T47D (cell line): ENCODE results near the gene MARCKS.

Source experiments
- DNase-seq, 2 experiments: peaks; one replicate each; pipeline versions ENCODE4 v3.0.0 to v3.0.0-alpha.2; 2011 to 2012; ENCODE audit warnings: low read depth in 1 of 2, low spot score in 1 of 2
- JUND ChIP-seq: IDR thresholded peaks from 2 replicates; pipeline ENCODE4 v1.6.1; 2012; ENCODE audit warnings: low read depth
- in situ Hi-C: cut with HindIII; loops from 2 replicates; pipeline ENCODE4 v1.10.0; 2016; ENCODE audit warnings: low sequenced_read_pairs, low pct_unique_long_range_greater_than_20kb

The MARCKS gene

DNA sequence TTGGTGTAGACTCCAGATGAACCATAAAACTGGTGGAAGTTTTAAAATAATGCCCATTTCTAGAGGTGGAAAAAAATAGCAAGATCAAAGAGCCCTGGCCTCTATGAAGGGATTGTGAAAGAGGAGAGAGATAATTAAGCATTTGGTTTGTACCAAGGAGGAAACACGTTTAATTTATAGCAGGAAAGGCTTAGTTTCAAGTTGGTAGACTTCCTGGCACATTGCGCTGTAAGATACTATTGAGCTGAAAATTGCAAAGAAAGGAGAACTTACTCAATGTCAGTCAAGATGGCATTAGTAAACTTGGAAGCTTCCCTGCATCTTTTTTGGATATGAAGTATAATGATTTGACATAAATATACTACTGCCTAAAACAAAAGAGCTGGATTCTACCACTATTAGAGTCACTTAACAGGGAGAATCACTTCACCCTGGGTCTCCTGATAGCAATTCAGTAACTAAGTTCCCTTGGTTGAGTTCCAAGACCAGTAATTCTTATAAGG is 24.4 kb downstream of the MARCKS start:
- no peak for DNase-seq
- in situ Hi-C loops = no loop called here
- TF ChIP-seq JUND = no peak

DNA sequence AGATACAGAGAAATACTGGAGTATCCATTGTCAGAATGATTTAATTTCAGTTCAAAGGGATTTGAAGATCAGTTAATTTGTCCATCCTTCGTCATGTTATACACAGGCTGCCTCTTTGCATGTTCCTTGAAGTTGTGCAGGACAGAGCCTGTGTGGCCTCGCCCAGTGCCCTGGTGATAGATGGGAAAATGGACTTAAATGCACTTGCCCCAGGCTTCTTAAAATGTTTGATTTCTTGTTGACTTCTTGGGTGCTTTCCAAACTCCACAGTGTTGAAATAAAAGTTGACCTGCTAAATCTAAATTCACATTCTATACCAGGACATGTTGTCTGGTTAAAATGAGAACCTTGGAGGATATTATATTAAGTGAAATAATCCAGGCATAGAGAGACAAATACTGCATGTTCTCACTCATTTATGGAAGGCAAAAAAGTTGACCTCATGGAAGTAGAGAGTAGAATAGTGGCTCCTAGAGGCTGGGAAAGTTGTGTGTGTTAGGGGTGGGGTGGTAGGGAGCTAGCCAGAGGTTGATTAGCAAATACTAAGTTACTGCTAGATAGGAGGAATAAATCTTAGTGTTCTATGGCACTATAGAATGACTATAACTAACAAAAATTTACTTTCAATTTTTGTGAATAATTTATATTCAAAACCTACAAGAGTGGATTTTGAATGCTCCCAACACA is 25.3 kb downstream of the MARCKS start:
- in situ Hi-C loops = no loop called here
- no peak for TF ChIP-seq JUND
- DNase-seq = peak in 1 of 2 experiments; percentile 54

DNA sequence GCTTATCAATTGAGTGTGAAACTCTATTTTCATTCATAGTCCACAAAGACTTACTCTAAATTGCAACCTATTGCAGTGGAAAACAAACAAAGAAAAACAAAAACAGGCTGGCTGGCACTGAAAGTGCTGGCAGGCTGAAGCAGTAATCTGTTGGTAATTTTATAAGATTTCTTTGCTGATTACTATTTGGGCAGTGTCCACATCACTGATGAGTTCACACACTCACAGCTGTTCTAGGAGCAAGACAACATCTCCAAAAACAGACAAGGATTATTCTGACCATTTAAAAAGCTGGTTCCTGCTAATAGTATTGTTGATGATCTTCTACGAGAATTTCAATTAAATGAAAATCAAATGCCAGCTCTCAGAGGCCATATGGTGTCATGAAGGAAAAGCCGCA is 26.9 kb downstream of the MARCKS start:
- in situ Hi-C loops = no loop called here
- DNase-seq = no peak
- no peak for TF ChIP-seq JUND

DNA sequence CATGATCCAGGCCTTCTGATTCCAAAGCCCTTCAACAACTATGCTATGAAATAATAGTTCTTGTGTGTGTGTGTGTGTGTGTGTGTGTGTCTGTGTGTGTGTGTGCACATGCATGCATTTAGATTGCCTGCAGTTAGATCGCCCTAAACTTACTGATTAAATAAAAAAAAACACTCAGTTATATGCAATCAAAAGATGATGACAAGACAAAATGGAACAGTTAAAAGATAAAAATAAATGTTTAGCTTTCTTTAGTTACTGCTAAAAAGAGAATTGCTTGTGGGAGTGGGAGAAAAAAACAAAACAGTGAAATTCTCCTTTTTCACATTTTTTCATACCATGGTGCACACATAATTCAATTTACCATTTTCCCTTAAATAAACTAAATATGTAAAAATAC is 29.4 kb downstream of the MARCKS start:
- TF ChIP-seq JUND = no peak
- in situ Hi-C loops = no loop called here
- DNase-seq = no peak

DNA sequence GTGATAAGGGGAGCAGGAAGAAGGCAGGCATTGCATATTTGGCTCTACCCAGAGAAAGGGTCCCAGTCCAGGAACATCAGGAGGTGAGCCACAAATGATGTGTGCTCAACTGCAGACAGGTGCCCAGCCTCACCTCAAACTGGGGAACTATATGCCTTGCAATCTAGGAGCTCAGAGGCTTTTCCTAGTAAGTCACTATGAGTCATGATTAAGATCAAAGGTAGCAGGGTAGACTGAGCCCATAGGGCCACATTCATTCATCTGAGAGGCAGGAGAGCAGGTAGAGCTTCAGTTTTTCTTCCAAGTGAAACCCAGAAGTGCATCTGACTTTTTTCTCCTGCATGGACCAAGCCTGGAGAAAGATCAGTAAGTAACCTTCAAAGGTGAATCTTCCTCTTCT is 31.3 kb downstream of the MARCKS start:
- DNase-seq = no peak
- in situ Hi-C loops = no loop called here
- TF ChIP-seq JUND = no peak

DNA sequence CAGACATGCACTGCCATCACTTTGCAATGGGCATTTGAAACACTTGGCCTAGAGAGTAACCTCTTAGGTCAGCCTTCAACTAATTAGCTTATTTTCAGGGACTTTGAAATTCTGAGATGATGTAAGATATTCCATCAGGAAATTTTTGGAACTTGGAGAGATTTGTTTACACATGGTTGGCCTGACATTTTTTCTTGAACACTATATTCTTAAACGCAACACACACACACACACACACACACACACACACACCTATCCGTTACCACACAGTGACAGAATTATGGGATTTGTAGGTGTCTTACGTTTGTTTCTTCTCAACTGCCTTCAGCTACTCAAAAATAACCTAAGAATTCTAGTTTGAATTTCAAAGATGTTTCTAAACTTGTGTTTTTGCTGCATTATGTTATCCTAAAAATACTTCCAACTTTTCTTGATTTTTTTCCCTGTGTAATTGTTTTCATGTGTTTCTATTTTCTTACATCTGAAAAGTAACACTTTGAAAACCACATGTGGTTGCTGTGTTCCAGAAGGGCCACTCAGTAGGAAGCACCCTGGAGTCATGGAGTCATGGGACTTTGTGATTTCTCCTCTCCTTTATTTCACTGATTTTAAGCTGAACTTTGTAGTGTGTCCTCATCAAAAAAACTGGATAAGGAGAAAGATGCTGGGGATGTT is 31.9 kb downstream of the MARCKS start:
- no peak for TF ChIP-seq JUND
- in situ Hi-C loops = no loop called here
- DNase-seq = no peak

DNA sequence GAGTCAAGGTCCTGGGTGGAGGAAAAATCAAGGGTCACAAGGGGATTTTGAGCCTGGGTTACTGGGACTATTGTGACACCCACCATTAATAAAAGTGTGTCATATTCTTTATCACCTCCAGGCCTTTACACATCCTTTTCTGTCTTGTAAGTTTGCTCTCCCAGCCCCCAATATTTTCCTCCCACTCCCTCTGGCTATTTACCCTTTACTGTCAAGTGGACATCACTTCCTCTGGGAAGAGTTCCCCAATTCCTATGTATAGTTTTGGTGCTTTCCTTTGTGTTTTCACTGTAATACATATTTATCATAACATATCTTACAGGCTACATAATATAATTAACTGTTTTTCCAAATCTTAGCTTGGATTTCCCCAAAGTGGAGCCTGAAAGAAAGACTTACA is 36.3 kb downstream of the MARCKS start:
- no peak for TF ChIP-seq JUND
- DNase-seq = no peak
- in situ Hi-C loops = no loop called here

DNA sequence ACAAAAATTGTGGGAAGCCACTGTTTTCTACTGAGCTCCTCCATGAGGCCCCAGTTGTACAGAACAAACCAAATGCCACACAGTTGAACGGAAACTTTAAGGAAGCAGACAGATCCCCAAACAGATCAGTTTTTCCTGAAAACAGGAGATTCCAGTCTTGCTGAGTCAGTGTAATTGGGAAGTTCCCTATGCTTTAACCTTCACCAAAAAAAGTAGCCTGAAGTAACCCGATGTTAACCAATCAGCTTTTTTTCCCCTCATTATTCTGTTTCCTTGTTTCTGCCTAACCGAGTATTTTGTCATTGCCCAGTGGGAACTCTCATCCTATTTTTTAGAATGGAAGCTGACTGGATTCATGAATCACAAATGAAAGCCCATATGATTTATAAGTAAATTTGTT is 36.7 kb downstream of the MARCKS start:
- DNase-seq = no peak
- in situ Hi-C loops = no loop called here
- no peak for TF ChIP-seq JUND

DNA sequence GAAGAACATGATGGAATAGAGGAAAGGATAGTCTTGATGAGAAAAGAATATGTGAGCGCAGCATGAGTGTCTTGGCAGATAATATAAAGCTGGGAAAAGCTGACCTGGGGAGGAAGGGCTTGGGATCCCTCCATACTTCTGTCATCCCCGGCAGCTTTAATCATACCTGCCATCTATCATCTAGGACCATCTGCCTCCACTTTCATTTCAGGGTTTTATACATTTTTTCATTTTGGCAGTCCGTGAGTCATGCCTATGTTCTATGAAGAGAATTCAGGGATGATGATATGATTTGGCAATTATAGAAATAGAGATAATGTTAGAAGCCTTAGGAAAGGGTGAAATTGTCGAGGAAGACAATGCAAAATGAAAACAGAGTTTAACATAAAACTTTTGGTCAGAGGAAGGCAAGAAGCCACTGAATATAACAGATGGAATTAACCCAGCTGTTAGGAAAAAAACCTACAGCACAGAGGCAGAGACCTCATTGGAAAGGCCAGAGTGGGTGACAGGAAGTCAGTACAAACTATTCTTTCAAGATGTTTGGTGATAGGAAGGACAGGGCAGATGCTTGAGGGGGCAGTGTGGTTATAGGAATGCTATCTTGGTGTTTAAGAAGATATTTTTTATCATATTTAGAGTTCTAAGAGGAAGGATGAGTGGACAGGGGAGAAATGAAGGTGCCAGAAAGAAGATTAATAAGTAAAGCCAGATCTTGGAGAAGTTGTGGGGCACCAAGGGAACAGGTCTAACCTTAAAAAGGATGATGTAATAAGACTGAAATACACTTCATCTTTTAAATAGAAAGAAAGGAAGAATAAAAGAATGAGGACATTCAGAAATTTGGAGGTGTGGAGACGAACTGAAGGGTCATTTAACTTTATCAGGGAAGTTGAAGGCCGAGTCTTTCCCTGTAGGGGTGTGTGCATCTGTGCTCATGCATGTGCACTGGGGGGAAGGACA is 37.8 kb downstream of the MARCKS start:
- no peak for TF ChIP-seq JUND
- DNase-seq = no peak
- in situ Hi-C loops = no loop called here

DNA sequence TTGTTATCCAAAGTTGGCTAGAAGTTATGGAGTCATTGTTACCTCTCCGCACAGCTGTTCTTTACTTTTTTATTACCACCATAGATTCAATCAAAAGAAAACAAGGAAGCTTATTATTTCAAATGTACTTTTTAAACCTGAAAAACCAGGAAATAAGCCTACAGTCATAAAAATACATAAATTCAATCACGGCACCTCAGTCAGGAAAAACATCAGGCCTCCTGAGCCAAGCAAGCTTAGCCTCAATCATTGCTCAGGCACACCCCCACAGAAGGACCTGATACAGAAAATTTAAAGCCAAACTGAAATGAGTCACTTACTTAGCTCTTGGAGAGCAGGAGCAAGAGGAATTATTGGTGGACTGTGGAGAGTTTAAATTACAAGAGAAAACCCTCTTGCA is 44.3 kb downstream of the MARCKS start:
- in situ Hi-C loops = no loop called here
- DNase-seq = no peak

DNA sequence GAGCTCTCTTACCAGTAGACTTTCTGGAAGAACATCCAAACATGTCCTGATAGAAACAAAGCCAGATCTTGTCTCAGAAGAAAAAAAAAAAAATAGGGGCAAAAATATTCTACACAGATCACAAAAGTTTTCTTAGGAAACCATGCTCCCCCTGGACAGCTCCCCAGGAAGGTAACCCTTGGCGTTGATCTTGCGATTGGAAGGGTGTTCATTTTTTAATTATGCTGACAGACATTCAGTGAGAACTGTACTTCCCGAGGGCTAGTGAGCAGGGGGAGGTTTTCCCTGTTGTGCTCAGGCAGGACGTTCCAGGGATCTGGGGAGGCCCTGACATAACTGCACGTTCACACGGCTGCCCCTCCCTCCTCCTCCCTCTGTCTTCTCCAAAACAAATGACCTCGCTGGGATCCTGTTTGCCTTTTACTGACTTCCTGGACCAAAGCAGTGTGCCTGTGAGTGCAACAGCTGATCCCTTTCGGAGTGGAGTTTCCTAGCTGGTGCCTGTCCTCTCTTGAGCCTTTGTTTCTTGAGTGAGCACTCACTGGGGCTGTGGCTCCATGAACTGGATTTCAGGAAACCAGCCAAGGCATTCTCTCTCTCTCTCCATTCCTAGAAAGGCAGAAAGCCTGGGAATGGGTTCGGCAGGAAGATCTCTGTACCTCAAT is 46.7 kb downstream of the MARCKS start:
- no peak for TF ChIP-seq JUND
- DNase-seq = no peak
- in situ Hi-C loops = no loop called here

More for the DNA sequence above, 44.3 kb downstream of the MARCKS start:
- no peak for TF ChIP-seq JUND

DNA sequence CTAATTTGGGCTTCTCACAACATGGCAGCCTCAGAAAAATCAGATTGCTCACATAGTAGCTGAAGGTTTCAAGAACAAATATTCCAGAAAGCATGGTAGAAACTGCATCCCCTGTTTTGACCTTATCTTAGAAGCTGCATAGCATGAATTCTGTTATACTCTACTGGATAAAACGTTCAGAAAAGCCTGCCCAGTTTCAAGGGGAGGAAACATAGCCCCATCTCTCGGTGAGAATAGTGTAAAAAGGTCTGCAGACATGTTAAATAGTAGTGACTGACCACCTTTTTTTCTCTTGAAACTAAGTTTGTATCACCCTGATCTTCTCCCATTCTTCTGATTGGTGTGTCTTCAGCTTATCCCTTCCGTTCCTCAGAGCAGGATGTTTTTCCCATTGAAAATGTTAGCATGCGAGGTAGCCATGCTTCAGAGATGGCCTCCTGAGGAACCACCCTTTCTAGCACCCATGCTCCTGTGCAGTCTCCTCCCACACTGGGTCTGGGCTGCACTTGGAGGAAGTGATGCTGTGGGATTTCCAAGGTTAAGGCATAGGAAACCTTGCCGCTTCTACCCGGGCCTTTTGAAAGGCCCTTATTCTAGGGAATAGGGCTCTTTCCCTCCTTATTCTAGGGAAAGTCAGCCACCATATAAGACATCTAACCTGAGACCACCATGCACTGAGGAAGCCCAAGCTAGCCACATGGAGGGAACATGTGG is 50.1 kb downstream of the MARCKS start:
- in situ Hi-C loops = no loop called here
- DNase-seq = no peak

More for the DNA sequence above, 50.1 kb downstream of the MARCKS start:
- no peak for TF ChIP-seq JUND
